Measurements from ENCODE around the gene ZFAND3. TPM values are rescaled to one million over a fixed set of nuclear protein-coding genes. Genes with fewer than 3 reads are reported as not detected.

ZFAND3 gene
- total RNA-seq, 2 experiments from 2014 or later, result 34.4 to 37.0 TPM

- no peaks in the 10 kb centered on the region for H3K36me3 ChIP-seq (ENCODE audit: insufficient read depth, low read length)
- no peak overlapping the region for H3K27ac Mint-ChIP-seq
- H3K4me3 ChIP-seq (ENCODE audit: low read length), result no peak overlapping the region
- no peaks in the 10 kb centered on the region for H3K9me3 Mint-ChIP-seq
- H3K27me3 ChIP-seq (ENCODE audit: control insufficient read depth in 1 of 2, insufficient read depth in 2 of 2, low read length in 2 of 2), result no peaks in the 10 kb centered on the region
- ChIA-PET CTCF (no interaction called here), POLR2A (interaction anchor here (0.6 to 1.3 kb wide), 2 partner anchors 12 to 387 kb away, joined by 3 read pairs; no protein-coding TSS in a partner anchor)
- DNase-seq, result no peak
- no peak for ATAC-seq (ENCODE audit: poor library complexity)
- H3K9me3 ChIP-seq (ENCODE audit: control insufficient read depth in 1 of 2, insufficient read depth in 1 of 2, low read length in 2 of 2), result no peaks in the 10 kb centered on the region
- H3K27ac ChIP-seq (ENCODE audit: low read depth in 1 of 2, low read length in 2 of 2), result no peak overlapping the region
- H3K4me1 ChIP-seq (ENCODE audit: insufficient read depth, low read length), result peaks cover 10% of the 10 kb centered on the region
- H3K36me3 Mint-ChIP-seq (ENCODE audit: low read depth), result peaks cover 19% of the 10 kb centered on the region
- intact Hi-C loops (cut with DNase I, micrococcal nuclease), result no loop called here
- no peaks in the 10 kb centered on the region for H3K27me3 Mint-ChIP-seq
- peaks cover 83% of the 10 kb centered on the region for H3K4me1 Mint-ChIP-seq (ENCODE audit: low read depth)
- H3K4me3 Mint-ChIP-seq, result peak overlapping the region; percentile 36
- TF ChIP-seq CTCF (IDR thresholded peaks at IDR 0.05), result no peak
Observed at GRCh38 chr6:37910998-37911397, 91.5 kb downstream of the ZFAND3 start.

GRCh38 chr6:37913210-37913609 lies 93.7 kb downstream of the ZFAND3 start:
- CTCF ChIA-PET, result no interaction called here
- no peak for ATAC-seq (ENCODE audit: poor library complexity)
- intact Hi-C loops (cut with DNase I, micrococcal nuclease), result no loop called here
- Histone ChIP-seq H3K9me3 (ENCODE audit: control insufficient read depth in 1 of 2, insufficient read depth in 1 of 2, low read length in 2 of 2) (no peaks in the 10 kb centered on the region), H3K27me3 (ENCODE audit: control insufficient read depth in 1 of 2, insufficient read depth in 2 of 2, low read length in 2 of 2) (no peaks in the 10 kb centered on the region), H3K4me1 (ENCODE audit: insufficient read depth, low read length) (peaks cover 10% of the 10 kb centered on the region), H3K27ac (ENCODE audit: low read depth in 1 of 2, low read length in 2 of 2) (no peak overlapping the region), H3K36me3 (ENCODE audit: insufficient read depth, low read length) (peaks cover 5% of the 10 kb centered on the region), H3K4me3 (ENCODE audit: low read length) (no peak overlapping the region)
- no peak for TF ChIP-seq CTCF (IDR thresholded peaks at IDR 0.05)
- Mint-ChIP-seq H3K4me1 (ENCODE audit: low read depth) (peaks cover 76% of the 10 kb centered on the region), H3K9me3 (no peaks in the 10 kb centered on the region), H3K27me3 (no peaks in the 10 kb centered on the region), H3K36me3 (ENCODE audit: low read depth) (peaks cover 32% of the 10 kb centered on the region), H3K27ac (no peak overlapping the region), H3K4me3 (no peak overlapping the region)
- POLR2A ChIA-PET, result no interaction called here
- DNase-seq, result no peak

- ChIA-PET POLR2A (no interaction called here), CTCF (no interaction called here)
- no peak for TF ChIP-seq CTCF (IDR thresholded peaks at IDR 0.05)
- Mint-ChIP-seq H3K4me3 (no peak overlapping the region), H3K27me3 (no peaks in the 10 kb centered on the region), H3K27ac (no peak overlapping the region), H3K4me1 (ENCODE audit: low read depth) (peaks cover 75% of the 10 kb centered on the region), H3K9me3 (no peaks in the 10 kb centered on the region), H3K36me3 (ENCODE audit: low read depth) (peaks cover 42% of the 10 kb centered on the region)
- Histone ChIP-seq H3K36me3 (ENCODE audit: insufficient read depth, low read length) (peaks cover 5% of the 10 kb centered on the region), H3K27ac (ENCODE audit: low read depth in 1 of 2, low read length in 2 of 2) (no peak overlapping the region), H3K9me3 (ENCODE audit: control insufficient read depth in 1 of 2, insufficient read depth in 1 of 2, low read length in 2 of 2) (no peaks in the 10 kb centered on the region), H3K27me3 (ENCODE audit: control insufficient read depth in 1 of 2, insufficient read depth in 2 of 2, low read length in 2 of 2) (no peaks in the 10 kb centered on the region), H3K4me1 (ENCODE audit: insufficient read depth, low read length) (peaks cover 2% of the 10 kb centered on the region), H3K4me3 (ENCODE audit: low read length) (no peak overlapping the region)
- DNase-seq (no peak), ATAC-seq (ENCODE audit: poor library complexity) (no peak)
- intact Hi-C loops (cut with DNase I, micrococcal nuclease), result no loop called here
Observed at GRCh38 chr6:37915463-37915862, 95.9 kb downstream of the ZFAND3 start.
